HG02943 (cell line): ENCODE data around the gene ABCC10.
"Not testable (repeated sequence)": the region's sequence is repeated elsewhere in the genome, so short reads cannot be mapped to it uniquely, and the experiment has no call there.

Experiments
- ATAC-seq: cut with Tn5 transposase; IDR thresholded peaks from one replicate; pipeline ENCODE4 v1.9.1; 2021; ENCODE audit warnings: mild to moderate bottlenecking, low read depth, moderate library complexity; ENCODE audit not compliant: unreplicated experiment

The ABCC10 gene

DNA sequence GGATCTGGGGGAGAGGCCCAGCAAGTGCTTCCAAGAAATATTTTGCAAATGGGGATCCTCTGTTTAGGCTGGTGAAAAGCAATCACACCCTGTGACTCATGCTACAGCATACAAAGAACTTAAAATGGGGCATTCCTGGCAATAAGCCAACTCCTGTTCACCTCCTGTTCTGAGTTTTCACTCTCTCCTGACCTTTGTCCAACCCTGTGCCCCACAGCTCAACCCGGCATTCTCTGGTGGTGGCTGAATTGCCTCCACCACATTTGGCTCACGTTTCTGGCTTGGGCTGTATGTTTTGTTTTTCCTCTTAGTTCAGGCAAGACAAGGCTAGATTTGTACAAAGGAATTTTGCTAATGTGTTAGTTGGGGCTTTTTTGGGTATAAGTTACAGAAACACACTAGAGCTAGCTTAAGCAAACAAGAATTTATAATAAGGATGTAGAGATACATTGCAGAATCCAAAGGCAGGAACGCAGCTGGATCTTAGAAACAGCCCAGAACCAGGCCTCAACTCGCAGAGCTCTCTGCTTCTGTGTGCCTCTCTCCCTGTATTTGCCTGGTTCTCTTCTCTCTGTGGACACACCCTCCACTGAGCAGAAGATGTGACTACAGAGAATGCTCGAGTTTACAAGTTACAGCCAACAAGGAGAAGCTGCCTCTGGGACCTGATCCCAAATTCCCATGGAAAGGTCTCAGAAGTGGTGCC, 9.4 kb downstream of the ABCC10 start:
- no peak for ATAC-seq

DNA sequence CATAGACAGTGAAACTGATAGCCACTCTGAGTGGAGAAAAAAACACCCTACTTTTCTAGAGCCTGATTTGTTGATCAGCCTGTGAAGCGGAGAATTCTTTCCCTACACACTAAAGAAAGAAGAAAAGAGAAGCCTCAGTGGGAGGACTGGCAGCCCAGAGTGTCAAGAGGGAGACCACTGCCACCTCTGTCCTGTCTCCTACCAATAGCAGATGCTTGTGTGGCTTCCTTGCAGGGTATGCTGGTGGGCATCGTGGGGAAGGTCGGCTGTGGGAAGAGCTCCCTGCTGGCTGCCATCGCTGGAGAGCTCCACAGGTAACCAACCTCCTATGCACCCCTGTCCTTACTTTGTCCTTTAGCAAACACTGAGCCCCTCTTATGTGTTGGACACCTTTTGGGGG, 10.4 kb downstream of the ABCC10 start:
- no peak for ATAC-seq

DNA sequence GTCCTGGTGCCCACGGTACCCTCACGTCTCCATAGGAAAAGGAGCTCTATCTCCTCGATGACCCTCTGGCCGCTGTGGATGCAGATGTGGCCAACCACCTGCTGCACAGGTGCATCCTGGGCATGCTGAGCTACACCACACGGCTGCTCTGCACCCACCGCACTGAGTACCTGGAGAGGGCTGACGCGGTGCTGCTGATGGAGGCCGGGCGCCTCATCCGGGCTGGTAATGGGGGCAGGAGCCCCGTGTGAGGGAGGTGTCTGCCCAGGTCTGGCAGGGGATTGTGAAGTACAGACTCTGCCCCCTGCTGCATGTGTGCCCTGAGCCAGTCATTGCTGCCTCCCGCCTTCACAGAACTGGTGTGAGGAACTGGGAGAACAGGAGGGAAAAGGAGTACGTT, 15.6 kb downstream of the ABCC10 start:
- no peak for ATAC-seq

DNA sequence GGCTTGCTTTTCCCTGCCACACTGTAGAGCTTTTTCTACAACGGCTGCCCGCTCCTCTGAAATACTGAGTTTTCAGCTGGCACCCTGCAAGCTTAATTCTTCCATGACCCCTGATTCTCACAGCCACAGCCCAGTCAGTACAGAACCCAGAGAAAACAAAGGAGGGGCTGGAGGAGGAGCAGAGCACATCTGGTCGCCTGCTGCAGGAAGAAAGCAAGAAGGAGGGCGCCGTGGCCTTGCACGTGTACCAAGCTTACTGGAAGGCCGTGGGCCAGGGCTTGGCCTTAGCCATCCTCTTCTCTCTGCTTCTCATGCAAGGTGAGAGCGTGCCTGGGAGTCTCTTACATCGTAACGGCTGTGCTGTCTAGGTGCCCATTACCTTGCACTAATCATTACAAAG, 16.7 kb downstream of the ABCC10 start:
- no peak for ATAC-seq

DNA sequence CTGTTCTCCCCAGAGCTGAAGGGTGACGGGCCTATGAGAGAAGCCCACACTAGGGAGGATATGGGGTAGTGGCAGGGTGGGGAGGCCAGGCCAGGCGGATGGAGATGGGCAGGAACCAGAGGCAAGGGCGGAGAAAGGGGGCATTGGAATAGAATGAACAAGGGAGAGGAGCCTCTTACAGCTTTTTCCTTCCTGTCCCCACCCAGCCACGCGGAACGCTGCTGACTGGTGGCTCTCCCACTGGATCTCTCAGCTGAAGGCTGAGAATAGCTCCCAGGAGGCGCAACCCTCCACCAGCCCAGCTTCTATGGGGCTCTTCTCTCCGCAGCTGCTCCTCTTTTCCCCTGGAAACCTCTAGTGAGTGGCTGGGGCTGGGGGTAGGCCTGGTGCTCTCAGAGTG, 17.2 kb downstream of the ABCC10 start:
- no peak for ATAC-seq

DNA sequence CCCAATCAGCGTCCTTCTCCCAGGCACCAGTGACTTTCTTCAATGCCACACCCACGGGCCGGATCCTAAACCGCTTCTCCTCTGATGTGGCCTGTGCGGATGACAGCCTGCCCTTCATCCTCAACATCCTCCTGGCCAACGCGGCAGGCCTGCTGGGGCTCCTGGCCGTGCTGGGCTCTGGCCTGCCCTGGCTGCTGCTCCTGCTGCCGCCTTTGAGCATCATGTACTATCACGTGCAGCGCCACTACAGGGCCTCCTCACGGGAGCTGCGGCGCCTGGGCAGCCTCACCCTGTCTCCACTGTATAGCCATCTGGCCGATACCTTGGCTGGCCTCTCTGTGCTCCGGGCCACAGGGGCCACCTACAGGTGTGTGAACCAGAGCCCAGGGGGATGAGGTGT, 18.2 kb downstream of the ABCC10 start:
- no peak for ATAC-seq

DNA sequence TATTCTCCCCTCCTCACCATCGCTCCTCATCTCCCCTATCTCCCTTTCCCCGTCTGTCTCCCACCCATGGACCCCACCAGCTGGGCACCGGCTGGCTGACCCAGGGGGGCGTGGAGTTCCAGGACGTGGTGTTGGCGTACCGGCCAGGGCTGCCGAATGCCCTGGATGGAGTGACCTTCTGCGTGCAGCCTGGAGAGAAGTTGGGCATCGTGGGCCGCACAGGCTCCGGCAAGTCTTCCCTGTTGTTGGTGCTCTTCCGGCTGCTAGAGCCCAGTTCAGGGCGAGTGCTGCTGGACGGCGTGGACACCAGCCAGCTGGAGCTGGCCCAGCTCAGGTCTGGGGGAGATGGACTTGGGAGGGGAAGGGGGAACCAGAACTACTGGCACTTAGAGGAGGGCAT, 20.3 kb downstream of the ABCC10 start:
- no peak for ATAC-seq

DNA sequence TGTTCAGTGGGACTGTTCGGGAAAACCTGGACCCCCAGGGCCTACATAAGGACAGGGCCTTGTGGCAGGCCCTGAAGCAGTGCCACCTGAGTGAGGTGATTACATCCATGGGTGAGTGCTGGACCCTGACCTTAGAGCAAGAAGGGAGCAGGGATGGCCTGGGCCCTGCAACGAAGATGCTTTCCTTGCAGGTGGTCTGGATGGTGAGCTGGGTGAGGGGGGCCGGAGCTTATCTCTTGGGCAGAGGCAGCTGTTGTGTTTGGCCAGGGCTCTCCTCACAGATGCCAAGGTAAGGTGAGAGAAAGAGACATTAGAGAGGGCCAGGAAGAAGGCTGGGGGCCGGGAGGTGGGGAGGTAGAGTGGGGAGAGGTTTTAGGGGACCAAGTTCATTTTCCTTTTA, 21.6 kb downstream of the ABCC10 start:
- no peak for ATAC-seq

DNA sequence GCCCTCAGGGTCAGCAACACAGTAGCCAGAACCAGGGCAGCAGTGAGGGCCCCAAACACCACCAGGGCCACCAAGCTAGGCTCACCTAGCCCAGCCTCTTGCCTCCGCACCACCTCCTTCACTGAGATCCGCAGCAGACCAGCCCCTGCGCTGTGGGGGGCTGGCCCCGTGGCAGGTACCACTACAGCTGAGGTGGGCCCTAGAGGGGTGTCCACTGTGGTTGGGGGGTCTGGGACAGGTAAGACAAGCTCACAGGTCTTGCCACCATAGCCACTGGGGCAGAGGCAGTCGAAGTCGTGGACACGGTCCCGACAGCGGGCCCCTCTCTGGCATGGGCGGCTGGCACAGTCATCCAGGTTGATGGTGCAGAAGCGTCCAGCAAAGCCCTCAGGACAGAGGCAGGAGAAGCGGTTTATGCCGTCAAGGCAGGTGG, 23.4 kb downstream of the ABCC10 start:
- no peak for ATAC-seq

DNA sequence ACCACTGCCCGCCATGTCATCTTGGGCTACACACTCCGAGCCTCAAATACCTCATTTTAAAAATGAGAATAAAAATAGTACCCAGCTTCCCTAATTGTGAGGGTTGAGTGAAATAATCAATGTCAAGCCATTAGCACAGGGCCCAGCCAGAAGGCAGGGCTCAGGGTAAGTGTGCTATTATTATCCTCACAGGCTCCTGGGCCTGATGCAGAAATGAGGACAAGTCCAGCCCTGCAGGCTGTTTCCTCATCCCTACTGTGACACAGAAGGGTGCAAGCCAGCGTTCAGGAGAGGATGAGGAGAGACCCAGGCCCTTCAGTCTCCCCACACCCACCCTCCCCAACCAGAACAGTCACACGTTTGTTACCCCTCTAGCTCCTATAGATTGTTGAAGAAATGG, 24.0 kb downstream of the ABCC10 start:
- no peak for ATAC-seq

DNA sequence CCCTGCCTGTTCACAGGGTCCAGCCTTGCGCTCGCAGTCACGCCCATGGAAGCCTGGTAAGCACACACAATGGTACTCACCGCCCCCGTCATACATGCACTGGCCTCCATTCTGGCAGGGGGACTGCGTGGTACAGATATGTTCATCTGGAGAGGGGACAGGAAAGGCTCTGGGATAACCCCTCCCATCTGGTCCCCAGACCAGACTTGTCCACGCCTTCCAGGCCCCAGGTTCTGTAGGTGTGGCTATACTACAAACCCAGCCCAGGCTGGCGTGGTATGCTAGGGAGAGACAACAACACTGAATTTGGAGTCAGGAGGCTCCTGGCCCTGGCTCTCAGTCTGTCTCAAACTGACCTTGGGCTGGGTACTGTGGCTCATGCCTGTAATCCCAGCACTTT, 24.6 kb downstream of the ABCC10 start:
- ATAC-seq: no peak

DNA sequence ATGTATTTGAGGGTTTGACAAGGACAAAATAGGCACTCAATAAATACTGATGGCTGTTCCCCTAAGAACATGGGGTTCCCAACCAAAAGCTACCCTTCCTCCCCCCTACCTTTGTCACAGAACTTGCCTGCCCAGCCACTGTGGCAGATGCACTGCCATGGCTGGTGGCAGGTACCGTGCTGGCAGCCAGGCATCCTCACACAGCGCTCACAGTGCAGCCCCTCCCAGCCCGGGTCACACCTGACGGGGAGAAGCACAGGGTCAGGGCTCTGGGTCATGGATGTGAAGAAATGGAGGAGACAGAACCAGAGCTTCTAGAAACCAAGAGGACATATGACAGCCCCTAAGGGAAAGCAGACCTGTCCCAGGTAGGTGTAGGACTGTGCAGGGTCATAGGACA, 25.6 kb downstream of the ABCC10 start:
- ATAC-seq: no peak

DNA sequence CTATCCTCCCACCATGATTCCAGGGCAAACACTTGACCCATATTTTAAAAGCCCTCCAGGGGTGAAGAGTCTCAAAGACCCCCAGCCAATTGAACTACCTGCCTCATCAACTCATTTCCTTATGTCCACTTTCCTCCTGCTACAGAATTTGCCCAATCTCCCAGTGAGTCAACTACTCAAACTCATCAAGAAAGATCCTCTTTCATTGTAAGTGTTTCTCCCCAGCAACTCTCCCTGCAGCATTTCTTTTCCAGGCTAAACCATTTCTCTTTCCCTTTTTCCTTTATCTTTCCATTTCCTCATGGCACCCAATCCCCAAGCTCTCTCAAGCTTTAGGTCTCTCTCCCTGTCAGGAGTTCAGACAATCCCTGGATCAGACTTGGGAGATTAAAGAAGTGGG, 26.5 kb downstream of the ABCC10 start:
- no peak for ATAC-seq

DNA sequence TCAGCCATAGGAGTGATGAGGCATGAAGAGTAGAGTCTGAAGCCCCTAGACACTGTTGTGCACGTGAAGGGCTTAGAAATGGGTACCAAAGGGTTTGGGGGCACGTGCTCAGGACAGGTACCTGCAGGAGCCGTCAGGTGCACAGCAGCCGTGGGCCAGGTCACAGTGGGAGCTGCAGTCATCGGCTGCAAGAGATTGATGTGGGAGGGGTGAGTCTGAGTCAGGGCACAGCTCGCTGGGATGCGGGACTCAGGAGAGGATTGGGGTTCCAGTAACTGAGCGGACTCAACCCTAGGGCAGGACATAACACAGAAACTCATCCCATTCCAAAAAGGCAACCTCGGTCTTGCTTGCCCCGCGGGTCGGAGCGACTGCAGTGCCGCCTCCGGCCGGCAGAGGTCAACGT, 27.0 kb downstream of the ABCC10 start:
- ATAC-seq: no peak

DNA sequence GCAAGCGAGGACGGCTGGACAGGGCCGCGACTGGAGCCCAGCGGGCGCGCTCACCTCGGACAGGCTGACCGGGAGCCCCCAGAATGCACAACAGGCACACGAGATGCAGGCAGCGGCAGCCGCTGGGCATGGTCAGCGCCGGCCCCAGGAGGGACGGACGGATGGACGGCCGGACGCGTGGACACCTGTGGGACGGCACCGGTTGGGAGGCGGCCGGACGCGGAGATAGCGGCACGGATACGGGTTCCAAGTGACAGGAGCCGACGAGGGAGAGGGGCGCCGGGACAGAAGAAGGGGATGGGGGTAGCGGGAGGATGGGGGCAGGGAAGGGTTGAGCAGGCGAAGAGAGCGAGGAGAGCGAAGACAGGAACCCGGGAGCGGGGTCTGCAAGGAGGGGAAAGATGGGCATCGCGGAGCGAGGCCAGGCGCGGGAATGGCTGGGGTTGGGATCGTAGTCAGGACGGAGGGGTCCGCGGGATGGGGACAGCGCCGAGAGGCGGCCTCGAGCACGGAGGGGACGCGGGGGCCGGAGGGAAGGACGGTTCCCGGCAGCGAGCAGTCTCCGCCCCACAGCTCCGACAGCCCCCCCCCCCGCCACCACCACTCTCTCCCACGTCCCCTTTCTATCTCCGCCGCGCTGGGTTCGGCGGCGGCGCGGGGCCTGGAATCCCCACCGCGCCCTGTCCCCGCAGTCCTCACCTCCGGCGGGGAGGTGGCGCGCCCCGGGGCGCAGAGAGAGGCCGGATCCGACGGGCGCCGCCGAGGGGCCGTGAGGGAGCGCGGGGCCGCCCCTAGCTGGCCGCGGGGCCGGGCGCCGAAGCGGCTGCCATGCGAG, 27.6 kb downstream of the ABCC10 start:
- ATAC-seq: no peak

DNA sequence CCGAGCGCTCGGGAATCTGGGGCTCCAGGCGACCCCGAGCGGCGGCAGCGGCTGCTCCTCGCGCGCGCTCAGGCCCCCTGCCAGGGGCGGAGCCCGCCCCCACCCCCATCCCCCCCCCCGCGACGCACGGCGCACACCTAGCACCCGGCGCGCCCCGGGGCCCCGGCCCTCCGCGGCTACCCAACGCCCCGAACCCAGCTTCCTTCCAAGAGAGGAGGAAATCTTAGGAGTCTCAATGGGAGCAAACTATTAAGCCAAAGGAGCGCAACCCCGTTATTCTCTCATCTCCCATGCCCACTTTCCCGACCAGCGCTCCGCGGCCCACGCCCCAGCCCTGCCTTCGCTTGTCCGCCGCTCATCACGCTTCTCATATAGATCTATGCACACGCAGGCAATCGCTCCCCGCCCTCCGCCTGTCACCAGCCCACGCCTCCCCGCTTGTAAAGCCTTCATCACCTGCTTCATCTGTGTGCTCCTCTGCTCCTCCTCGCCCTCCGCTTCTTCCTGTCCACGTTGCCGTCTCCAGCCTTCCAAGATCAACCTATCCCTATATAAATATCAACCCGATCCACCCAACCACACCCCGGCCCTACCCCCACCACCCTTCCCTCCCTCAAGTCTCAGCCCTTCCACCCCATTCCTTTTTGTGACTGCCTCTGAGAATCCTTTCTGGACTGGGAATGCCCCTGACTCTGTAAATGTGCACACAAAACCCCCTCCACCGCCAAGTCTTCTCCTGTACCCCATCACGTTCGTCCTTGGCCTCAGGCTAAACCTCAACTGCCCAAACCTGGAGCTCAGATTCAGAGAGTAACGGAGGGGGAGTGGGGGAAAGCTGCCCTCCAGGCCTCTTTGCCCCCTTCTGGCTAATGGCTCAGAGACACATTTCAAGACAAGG, 28.4 kb downstream of the ABCC10 start, which contains the start of gene DLK2:
Gene DLK2, minus strand, starts transcription at position 18 of the 898 bp plus-strand sequence. CDS start 723 bp downstream, outside the sequence.
- no peak for ATAC-seq

DNA sequence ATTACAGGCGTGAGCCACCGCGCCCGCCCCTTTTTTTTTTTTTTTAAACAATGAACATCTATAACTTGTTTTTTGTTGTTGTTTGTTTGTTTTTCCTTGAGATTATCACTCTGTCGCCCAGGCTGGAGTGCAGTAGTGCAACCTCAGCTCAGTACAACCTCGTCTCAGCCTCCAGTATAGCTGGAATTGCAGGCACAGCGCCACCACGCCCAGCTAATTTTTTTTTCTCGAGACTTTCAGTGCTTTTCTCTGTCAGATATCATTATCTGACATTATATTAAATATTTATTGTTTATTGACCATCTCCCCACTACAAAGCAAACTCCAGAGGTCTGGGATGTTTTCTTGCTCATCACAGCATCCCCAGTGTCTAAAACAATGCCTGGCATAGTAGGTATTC, 30.3 kb downstream of the ABCC10 start:
- no peak for ATAC-seq

DNA sequence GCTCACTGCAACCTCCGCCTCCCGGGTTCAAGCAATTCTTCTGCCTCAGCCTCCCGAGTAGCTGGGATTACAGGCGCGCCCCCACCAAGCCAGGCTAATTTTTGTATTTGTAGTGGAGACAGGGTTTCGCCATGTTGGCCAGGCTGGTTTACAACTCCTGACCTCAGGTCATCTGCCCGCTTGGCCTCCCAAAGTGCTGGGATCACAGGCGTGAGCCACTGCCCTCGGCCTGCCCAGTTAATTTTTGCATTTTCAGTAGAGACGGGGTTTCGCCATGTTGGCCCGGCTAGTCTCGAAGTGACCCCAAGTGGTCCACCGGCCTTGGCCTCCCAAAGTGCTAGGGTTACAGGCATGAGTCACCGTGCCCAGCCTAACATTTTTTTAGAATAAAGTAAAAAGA, 30.8 kb downstream of the ABCC10 start:
- not testable (repeated sequence) for ATAC-seq

DNA sequence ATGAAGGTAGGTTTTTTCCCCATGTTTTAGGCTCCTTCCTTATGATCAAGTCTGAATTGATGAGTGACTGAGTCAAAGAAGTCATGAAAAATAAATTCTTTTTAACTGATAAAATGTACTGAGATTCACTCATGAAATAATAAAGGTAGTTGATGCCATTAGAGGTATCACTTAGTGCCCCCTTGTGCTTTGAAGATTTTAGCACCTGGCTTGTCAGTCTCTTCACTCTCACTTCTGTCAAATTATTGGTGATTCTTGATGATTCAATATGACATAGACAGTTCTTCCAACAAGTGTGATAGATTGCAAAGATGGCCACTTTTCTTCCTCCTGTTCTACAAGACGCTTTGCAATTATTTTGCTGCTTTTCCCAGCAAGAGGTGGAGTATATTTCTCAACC, 32.2 kb downstream of the ABCC10 start:
- ATAC-seq: no peak

DNA sequence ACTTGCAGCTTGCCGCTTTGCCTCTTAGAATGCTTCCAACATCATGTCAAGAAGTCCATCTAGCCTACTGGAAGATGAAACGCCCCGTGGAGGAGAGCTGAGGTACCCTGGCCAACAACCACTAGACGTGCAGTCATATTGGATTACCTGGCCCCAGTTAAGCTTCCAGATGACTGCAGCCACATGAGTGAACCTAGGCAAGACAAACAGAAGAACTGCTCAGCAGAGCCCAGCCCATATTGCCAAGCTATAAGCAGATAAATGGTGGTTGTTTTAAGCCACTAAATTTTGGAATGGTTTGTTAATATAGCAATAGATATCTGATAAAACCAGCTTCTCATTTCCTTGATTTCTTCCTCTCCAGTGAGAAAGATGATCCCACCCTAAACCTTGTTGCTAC, 32.7 kb downstream of the ABCC10 start:
- no peak for ATAC-seq

DNA sequence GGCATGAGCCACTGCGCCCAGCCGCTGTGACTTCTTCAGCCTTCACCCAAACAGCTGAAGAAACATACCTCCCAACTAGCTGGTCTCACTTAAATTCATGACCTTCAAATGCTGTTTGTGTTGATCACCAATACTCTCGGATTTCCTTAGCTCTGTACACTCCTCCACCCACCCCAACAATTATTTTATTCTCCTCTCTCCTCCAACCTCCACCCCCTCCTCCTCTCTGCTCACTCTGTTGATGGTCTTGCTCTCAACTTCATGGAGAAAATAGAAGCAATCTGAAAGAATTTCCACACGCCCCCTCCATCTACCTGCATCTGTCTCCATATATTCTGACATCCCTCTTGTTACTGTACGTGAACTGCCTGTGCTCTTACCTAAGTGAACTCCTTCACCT, 34.6 kb downstream of the ABCC10 start:
- no peak for ATAC-seq
